Right lobe of liver (tissue), 6 donors: Measurements from ENCODE around the gene DYRK1A. TPM values are rescaled to one million over a fixed set of nuclear protein-coding genes. Genes with fewer than 3 reads are reported as not detected.

Experiments used
- ATAC-seq, 4 donors: fragments of 200-7000 bp; cut with Tn5 transposase; one replicate each; pipeline ENCODE4 v1.9.1; 2020; ENCODE audit warnings: mild to moderate bottlenecking in 4 of 4, moderate library complexity in 4 of 4
- DNase-seq, 3 donors: peaks; one replicate each; pipeline ENCODE4 v3.0.0-alpha.2; 2020
- H3K27ac ChIP-seq, 3 donors: fragments of 200-600 bp; one replicate each; pipeline ENCODE4 v1.8.0; 2022
- H3K27me3 ChIP-seq, 2 donors: fragments of 200-600 bp; one replicate each; pipeline ENCODE4 v1.8.0; 2022
- H3K36me3 ChIP-seq, 4 donors: fragments of 200-600 bp; sonication (generic) in 1 of 4; one replicate each; pipeline versions ENCODE4 v1.5.1 to v1.8.0; 2017 to 2022; ENCODE audit warnings: control low read depth in 1 of 4
- H3K4me1 ChIP-seq, 4 donors: fragments of 200-600 bp; sonication (generic) in 1 of 4; one replicate each; pipeline versions ENCODE4 v1.5.1 to v1.8.0; 2017 to 2022; ENCODE audit warnings: control low read depth in 1 of 4
- H3K4me3 ChIP-seq, 3 donors: fragments of 200-600 bp; one replicate each; pipeline ENCODE4 v1.8.0; 2022
- H3K9me3 ChIP-seq, 4 donors: fragments of 200-600 bp; sonication (generic) in 1 of 4; one replicate each; pipeline versions ENCODE4 v1.5.1 to v1.8.0; 2017 to 2022; ENCODE audit warnings: control low read depth in 1 of 4
- CTCF ChIP-seq, 4 donors: fragments of 200-600 bp in 3 of 4; fragments of 450-650 bp in 1 of 4; IDR thresholded peaks; one replicate each; pipeline versions ENCODE4 v1.5.1 to v1.8.0; 2016 to 2022; ENCODE audit warnings: antibody characterized with exemption in 4 of 4, mild to moderate bottlenecking in 2 of 4
- POLR2A ChIP-seq: fragments of 450-650 bp; IDR thresholded peaks from one replicate; pipeline ENCODE4 v1.6.1; 2017; ENCODE audit warnings: antibody characterized with exemption, mild to moderate bottlenecking
- WGBS: methylation state at CpG from one replicate; pipeline ENCODE4 v1.1.6; 2018; ENCODE audit warnings: low coverage, low lambda C conversion rate; ENCODE audit not compliant: insufficient coverage; ENCODE audit errors: missing lambda C conversion rate; 5-methylcytosine and 5-hydroxymethylcytosine counted together
- intact Hi-C, 2 donors: fragments of 100-400 bp; cut with DNase I; formaldehyde crosslinking; loops; one replicate each; pipeline versions ENCODE4 v1.11.2 to v1.14.1; 2022
- total RNA-seq, 6 experiments: library from RNA; depleted of rRNA in 2 of 6; stranded (reverse); fragments of >200 nt in 2 of 6; fragmentation: NEBNext Ultra II Directional in 3 of 6; extraction: Animal tissue kit (Norgen Biotek cat#: 25700) in 3 of 6; gene quantifications; one replicate each; pipeline versions ENCODE4 v1.1.0 to v1.2.4, GENCODE V29; 2016 to 2023
- donor health status: DM: no; HTN: yes; CAD: no.
- donor health status: DM: no; HTN: no; CAD: no.
- donor health status: DM: no; HTN: no; CAD: no.
- donor health status: DM: no; HTN: yes; CAD: no.
- donor health status: DM: no; HTN: yes; CAD: no.

DYRK1A gene
- total RNA-seq, 6 experiments from 2014 or later = 20.6 to 32.5 (median 25.7) TPM

GRCh38 chr21:37425684-37426083 lies 59.1 kb downstream of the DYRK1A start:
- Histone ChIP-seq H3K4me1 (peaks cover 0 to 28% (median 13%) of the 10 kb centered on the region in 4 donors), H3K36me3 (peaks cover 0 to 4% (median under 1%) of the 10 kb centered on the region in 4 donors), H3K27me3 (no peaks in the 10 kb centered on the region), H3K4me3 (no peak overlapping the region), H3K27ac (no peak overlapping the region), H3K9me3 (no peaks in the 10 kb centered on the region)
- no peak for TF ChIP-seq CTCF (IDR thresholded peaks at IDR 0.05)
- no peak for TF ChIP-seq POLR2A
- DNase-seq (no peak), ATAC-seq (no peak)
- intact Hi-C loops = no loop called here
- WGBS = 90% methylated on average over 2 of the region's 2 CpGs

- WGBS = 75% methylated on average over 6 of the region's 6 CpGs
- DNase-seq (no peak), ATAC-seq (no peak)
- Histone ChIP-seq H3K27me3 (no peaks in the 10 kb centered on the region), H3K4me1 (peaks cover 0 to 43% (median 21%) of the 10 kb centered on the region in 4 donors), H3K4me3 (no peak overlapping the region), H3K9me3 (no peaks in the 10 kb centered on the region), H3K27ac (no peak overlapping the region), H3K36me3 (peaks cover 0 to 4% (median under 1%) of the 10 kb centered on the region in 4 donors)
- intact Hi-C loops = no loop called here
- TF ChIP-seq POLR2A (no peak), CTCF (IDR thresholded peaks at IDR 0.05) (no peak)
These were observed 60.6 kb downstream of the DYRK1A start for GRCh38 chr21:37427221-37427620.

- DNase-seq (no peak), ATAC-seq (no peak)
- TF ChIP-seq POLR2A = no peak
- no peak for TF ChIP-seq CTCF (IDR thresholded peaks at IDR 0.05)
- no peaks in the 10 kb centered on the region for H3K9me3 ChIP-seq
- intact Hi-C loops = no loop called here
- H3K27me3 ChIP-seq = no peaks in the 10 kb centered on the region
- 90% methylated on average over 3 of the region's 7 CpGs for WGBS
- peaks cover 0 to 1% (median 0%) of the 10 kb centered on the region in 4 donors for H3K36me3 ChIP-seq
- peaks cover 0 to 55% (median 21%) of the 10 kb centered on the region in 4 donors for H3K4me1 ChIP-seq
- no peak overlapping the region for H3K4me3 ChIP-seq
- H3K27ac ChIP-seq = peak overlapping the region in 1 of 3 donors; percentile 56
These were observed 62.8 kb downstream of the DYRK1A start for GRCh38 chr21:37429356-37429755.

DNA sequence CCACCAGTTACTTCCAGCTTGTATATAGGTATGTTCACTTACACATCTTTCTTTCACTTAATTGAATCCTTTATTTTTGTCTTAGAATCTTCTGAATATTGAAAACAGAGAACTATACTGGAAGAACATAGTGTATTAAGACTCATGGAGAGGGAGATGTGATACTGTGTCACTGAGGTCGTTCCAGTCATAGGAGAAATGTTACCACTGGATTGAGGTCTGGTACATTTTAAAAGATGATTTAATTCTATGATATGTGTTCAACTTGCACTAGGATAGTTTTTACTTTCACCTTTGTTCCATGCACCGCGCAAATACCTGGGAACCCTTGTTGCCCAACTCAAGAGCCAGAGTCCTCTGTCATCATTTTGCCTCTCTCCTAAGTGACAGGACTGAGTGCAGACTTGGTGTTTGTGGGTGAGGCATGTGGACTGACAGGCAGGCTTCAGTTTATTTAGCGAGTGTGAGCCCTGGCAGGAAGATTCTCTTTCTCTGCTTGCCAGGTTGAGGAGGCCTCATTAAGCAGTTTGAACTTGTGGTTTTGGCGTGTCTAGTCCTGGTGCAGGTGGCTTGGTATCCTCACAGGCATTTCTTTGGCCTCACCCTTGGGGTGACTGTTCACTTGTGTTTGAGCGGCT lies 63.7 kb downstream of the DYRK1A start:
- no peak for TF ChIP-seq CTCF (IDR thresholded peaks at IDR 0.05)
- no peak for TF ChIP-seq POLR2A
- Histone ChIP-seq H3K4me1 (peaks cover 0 to 50% (median 18%) of the 10 kb centered on the region in 4 donors), H3K4me3 (peak overlapping the region in 1 of 3 donors; percentile 5), H3K27ac (peak overlapping the region in 2 of 3 donors; percentile 48 to 56), H3K36me3 (peaks cover 0 to 1% (median 0%) of the 10 kb centered on the region in 4 donors), H3K9me3 (no peaks in the 10 kb centered on the region), H3K27me3 (no peaks in the 10 kb centered on the region)
- ATAC-seq = peak; percentile 92 to 96 (median 94)
- 43% methylated on average over 5 of the region's 6 CpGs for WGBS
- intact Hi-C loops = no loop called here
- DNase-seq = peak; percentile 38 to 85 (median 69)
